ENCODE measurements around the gene CYP26A1.

Gene CYP26A1

DNA sequence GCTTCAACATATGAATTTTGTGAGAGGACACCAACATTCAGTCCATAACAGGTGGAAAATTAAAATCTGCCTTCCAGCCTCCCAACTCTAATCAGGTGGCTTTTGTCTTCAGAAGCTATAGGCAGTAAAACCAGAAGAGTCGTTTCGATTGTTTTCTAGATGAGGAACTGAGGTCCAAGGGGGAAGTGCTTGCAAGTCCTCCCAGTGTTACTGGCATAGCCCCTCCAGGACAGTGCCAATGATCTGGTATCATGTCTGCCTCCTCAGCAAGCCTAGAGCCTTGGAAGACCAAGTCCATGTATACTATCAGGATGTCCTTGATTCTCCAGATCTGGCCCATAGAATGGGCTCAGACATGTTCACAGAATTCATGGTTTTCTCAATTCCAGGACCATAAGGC, 16.9 kb downstream of the CYP26A1 start:
- no peaks in the 10 kb centered on the region for H3K36me3 ChIP-seq
- H3K27ac ChIP-seq = no peak overlapping the region
- no peaks in the 10 kb centered on the region for H3K9me3 ChIP-seq
- H3K27me3 ChIP-seq = peaks cover 5% of the 10 kb centered on the region
- no peaks in the 10 kb centered on the region for H3K4me1 ChIP-seq (ENCODE audit: control insufficient read depth in 1 of 2, insufficient read depth in 1 of 2, low read depth in 1 of 2, low read length in 1 of 2)
- TF ChIP-seq, protein P1, sequence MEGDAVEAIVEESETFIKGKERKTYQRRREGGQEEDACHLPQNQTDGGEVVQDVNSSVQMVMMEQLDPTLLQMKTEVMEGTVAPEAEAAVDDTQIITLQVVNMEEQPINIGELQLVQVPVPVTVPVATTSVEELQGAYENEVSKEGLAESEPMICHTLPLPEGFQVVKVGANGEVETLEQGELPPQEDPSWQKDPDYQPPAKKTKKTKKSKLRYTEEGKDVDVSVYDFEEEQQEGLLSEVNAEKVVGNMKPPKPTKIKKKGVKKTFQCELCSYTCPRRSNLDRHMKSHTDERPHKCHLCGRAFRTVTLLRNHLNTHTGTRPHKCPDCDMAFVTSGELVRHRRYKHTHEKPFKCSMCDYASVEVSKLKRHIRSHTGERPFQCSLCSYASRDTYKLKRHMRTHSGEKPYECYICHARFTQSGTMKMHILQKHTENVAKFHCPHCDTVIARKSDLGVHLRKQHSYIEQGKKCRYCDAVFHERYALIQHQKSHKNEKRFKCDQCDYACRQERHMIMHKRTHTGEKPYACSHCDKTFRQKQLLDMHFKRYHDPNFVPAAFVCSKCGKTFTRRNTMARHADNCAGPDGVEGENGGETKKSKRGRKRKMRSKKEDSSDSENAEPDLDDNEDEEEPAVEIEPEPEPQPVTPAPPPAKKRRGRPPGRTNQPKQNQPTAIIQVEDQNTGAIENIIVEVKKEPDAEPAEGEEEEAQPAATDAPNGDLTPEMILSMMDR (IDR thresholded peaks at IDR 0.05) = no peak
- H3K4me3 ChIP-seq (ENCODE audit: low read depth in 1 of 2, low read length in 1 of 2) = no peak overlapping the region

DNA sequence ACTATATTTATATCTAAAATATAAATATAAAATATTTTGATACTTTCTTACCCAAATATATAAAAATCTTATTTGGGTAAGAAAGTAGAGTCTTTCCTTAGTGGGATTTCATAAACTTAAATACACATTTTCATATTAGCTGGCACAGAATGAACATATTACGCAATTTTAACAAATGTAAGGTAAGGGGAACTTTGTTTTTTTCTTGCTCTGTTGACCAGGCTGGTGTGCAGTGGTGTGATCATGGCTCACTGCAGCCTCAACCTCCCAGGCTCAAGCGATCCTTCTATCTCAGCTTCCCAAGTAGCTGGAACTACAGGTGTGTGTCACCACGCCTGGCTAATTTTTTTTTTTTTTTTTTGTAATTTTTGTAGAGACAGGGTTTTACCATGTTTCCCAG, 18.3 kb downstream of the CYP26A1 start:
- Histone ChIP-seq H3K4me3 (ENCODE audit: low read depth in 1 of 2, low read length in 1 of 2) (no peak overlapping the region), H3K27ac (no peak overlapping the region), H3K27me3 (peaks cover 5% of the 10 kb centered on the region), H3K9me3 (no peaks in the 10 kb centered on the region), H3K4me1 (ENCODE audit: control insufficient read depth in 1 of 2, insufficient read depth in 1 of 2, low read depth in 1 of 2, low read length in 1 of 2) (no peaks in the 10 kb centered on the region), H3K36me3 (no peaks in the 10 kb centered on the region)
- TF ChIP-seq, protein P1 (IDR thresholded peaks at IDR 0.05) = no peak

- no peaks in the 10 kb centered on the region for H3K9me3 ChIP-seq
- H3K27ac ChIP-seq = no peak overlapping the region
- no peak overlapping the region for H3K4me3 ChIP-seq (ENCODE audit: low read depth in 1 of 2, low read length in 1 of 2)
- H3K4me1 ChIP-seq (ENCODE audit: control insufficient read depth in 1 of 2, insufficient read depth in 1 of 2, low read depth in 1 of 2, low read length in 1 of 2) = no peaks in the 10 kb centered on the region
- H3K36me3 ChIP-seq = no peaks in the 10 kb centered on the region
- TF ChIP-seq, protein P1 (IDR thresholded peaks at IDR 0.05) = no peak
- H3K27me3 ChIP-seq = no peaks in the 10 kb centered on the region
Observed at GRCh38 chr10:93095225-93095624, 21.5 kb downstream of the CYP26A1 start.

DNA sequence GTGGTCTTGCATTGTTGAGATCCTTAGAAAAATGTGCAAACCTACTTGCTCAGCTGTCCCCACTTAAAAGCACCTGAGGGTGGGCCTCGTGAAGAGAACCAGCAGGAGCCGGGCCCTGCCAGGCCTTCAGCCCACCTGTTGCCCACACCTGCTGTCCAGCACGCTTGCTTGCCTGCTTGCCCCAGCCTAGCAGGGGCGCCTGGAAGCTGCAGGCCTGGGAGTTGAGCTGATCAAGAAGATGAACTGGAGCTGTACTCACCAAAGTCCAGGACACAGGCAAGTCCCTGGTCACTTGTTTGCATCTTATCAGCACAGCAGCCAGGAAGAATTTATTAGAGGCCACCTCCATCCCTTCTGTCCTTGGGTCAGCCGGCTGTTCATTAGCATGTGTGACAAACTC, 23.2 kb downstream of the CYP26A1 start:
- TF ChIP-seq, protein P1 (IDR thresholded peaks at IDR 0.05) = no peak
- Histone ChIP-seq H3K9me3 (no peaks in the 10 kb centered on the region), H3K4me1 (ENCODE audit: control insufficient read depth in 1 of 2, insufficient read depth in 1 of 2, low read depth in 1 of 2, low read length in 1 of 2) (no peaks in the 10 kb centered on the region), H3K4me3 (ENCODE audit: low read depth in 1 of 2, low read length in 1 of 2) (no peak overlapping the region), H3K27ac (no peak overlapping the region), H3K36me3 (no peaks in the 10 kb centered on the region), H3K27me3 (no peaks in the 10 kb centered on the region)

GRCh38 chr10:93097386-93097785, 23.7 kb downstream of the CYP26A1 start:
- TF ChIP-seq, protein P1 (IDR thresholded peaks at IDR 0.05) = no peak
- Histone ChIP-seq H3K4me1 (ENCODE audit: control insufficient read depth in 1 of 2, insufficient read depth in 1 of 2, low read depth in 1 of 2, low read length in 1 of 2) (no peaks in the 10 kb centered on the region), H3K36me3 (no peaks in the 10 kb centered on the region), H3K4me3 (ENCODE audit: low read depth in 1 of 2, low read length in 1 of 2) (no peak overlapping the region), H3K27me3 (no peaks in the 10 kb centered on the region), H3K9me3 (no peaks in the 10 kb centered on the region), H3K27ac (no peak overlapping the region)

GRCh38 chr10:93098816-93099215, 25.1 kb downstream of the CYP26A1 start:
- Histone ChIP-seq H3K9me3 (no peaks in the 10 kb centered on the region), H3K27me3 (no peaks in the 10 kb centered on the region), H3K27ac (no peak overlapping the region), H3K4me1 (ENCODE audit: control insufficient read depth in 1 of 2, insufficient read depth in 1 of 2, low read depth in 1 of 2, low read length in 1 of 2) (no peaks in the 10 kb centered on the region), H3K36me3 (no peaks in the 10 kb centered on the region), H3K4me3 (ENCODE audit: low read depth in 1 of 2, low read length in 1 of 2) (no peak overlapping the region)
- TF ChIP-seq, protein P1 (IDR thresholded peaks at IDR 0.05) = no peak

Measured in neutrophil (primary cell).